DND-41 (cell line): ENCODE results near the gene SIL1.

Experiments
- ATAC-seq: fragments of 200-7000 bp; cut with Tn5 transposase; 3 replicates; pipeline ENCODE4 v1.9.1; 2021; ENCODE audit warnings: low read depth; ENCODE audit not compliant: insufficient read depth
- DNase-seq: peaks from one replicate; pipeline ENCODE4 v3.0.0-alpha.2; 2020
- H2AFZ ChIP-seq: 2 replicates; pipeline ENCODE4 v1.6.0; 2012; ENCODE audit warnings: low read depth, low read length
- H3K27ac ChIP-seq: 2 replicates; pipeline ENCODE4 v1.5.1; 2012; ENCODE audit warnings: low read length, inconsistent platforms
- H3K27me3 ChIP-seq: fragments of 200-600 bp; sonication (generic); 2 replicates; pipeline ENCODE4 v1.6.0; 2012; ENCODE audit warnings: low read length, mild to moderate bottlenecking, inconsistent platforms; ENCODE audit not compliant: insufficient read depth, poor library complexity
- H3K36me3 ChIP-seq: 2 replicates; pipeline ENCODE4 v1.5.1; 2012; ENCODE audit warnings: low read length, inconsistent platforms; ENCODE audit not compliant: insufficient read depth
- H3K4me1 ChIP-seq: 2 replicates; pipeline ENCODE4 v1.5.1; 2012; ENCODE audit warnings: mild to moderate bottlenecking, low read length; ENCODE audit not compliant: insufficient read depth
- H3K4me2 ChIP-seq: 2 replicates; pipeline ENCODE4 v1.6.0; 2012; ENCODE audit warnings: mild to moderate bottlenecking, moderate library complexity, low read length, inconsistent platforms; ENCODE audit not compliant: insufficient read depth
- H3K4me3 ChIP-seq, 2 experiments: fragments of 200-600 bp in 1 of 2; shearing (Covaris generic) in 1 of 2; 2 replicates each; pipeline ENCODE4 v1.5.1; 2012 to 2016; ENCODE audit warnings: inconsistent platforms in 2 of 2, low read length in 2 of 2, mild to moderate bottlenecking in 2 of 2, low read depth in 1 of 2, moderate library complexity in 1 of 2
- H3K79me2 ChIP-seq: 2 replicates; pipeline ENCODE4 v1.6.0; 2012; ENCODE audit warnings: low read length, inconsistent platforms; ENCODE audit not compliant: insufficient read depth
- H3K9ac ChIP-seq: 2 replicates; pipeline ENCODE4 v1.6.0; 2012; ENCODE audit warnings: low read depth, mild to moderate bottlenecking, inconsistent platforms, low read length, moderate library complexity
- H3K9me3 ChIP-seq: 2 replicates; pipeline ENCODE4 v1.5.1; 2012; ENCODE audit warnings: low read length, moderate library complexity, mild to moderate bottlenecking, inconsistent platforms; ENCODE audit not compliant: insufficient read depth, severe bottlenecking
- H4K20me1 ChIP-seq: 2 replicates; pipeline ENCODE4 v1.6.0; 2012; ENCODE audit warnings: low read length; ENCODE audit not compliant: insufficient read depth
- EZH2 ChIP-seq: IDR thresholded peaks from 3 replicates; pipeline ENCODE4 v1.6.1; 2012; ENCODE audit warnings: borderline replicate concordance, low read depth, mild to moderate bottlenecking, moderate library complexity, low read length, inconsistent platforms; ENCODE audit not compliant: severe bottlenecking
- TF ChIP-seq, protein P1 (sequence below): IDR thresholded peaks from 2 replicates; pipeline ENCODE4 v1.5.1; 2012; ENCODE audit warnings: borderline replicate concordance, low read length, moderate library complexity, mild to moderate bottlenecking; ENCODE audit not compliant: poor library complexity, severe bottlenecking; ENCODE audit errors: extremely low read depth

SIL1 gene

GRCh38 chr5:138986186-138986800 lies 211.9 kb downstream of the SIL1 start:
- ATAC-seq (no peak), DNase-seq (no peak)
- Histone ChIP-seq H3K36me3 (peaks cover 4% of the 10 kb centered on the region; the same call in 1 of the 2 replicates), H4K20me1 (no peaks in the 10 kb centered on the region), H3K4me1 (peaks cover 14% of the 10 kb centered on the region), H3K4me2 (no peak overlapping the region), H3K27me3 (no peaks in the 10 kb centered on the region), H3K9me3 (no peaks in the 10 kb centered on the region), H3K27ac (no peak overlapping the region), H3K4me3 (no peak overlapping the region), H3K79me2 (no peaks in the 10 kb centered on the region), H2AFZ (no peak overlapping the region), H3K9ac (no peak overlapping the region)
- TF ChIP-seq EZH2 = no peak
- TF ChIP-seq, protein P1, sequence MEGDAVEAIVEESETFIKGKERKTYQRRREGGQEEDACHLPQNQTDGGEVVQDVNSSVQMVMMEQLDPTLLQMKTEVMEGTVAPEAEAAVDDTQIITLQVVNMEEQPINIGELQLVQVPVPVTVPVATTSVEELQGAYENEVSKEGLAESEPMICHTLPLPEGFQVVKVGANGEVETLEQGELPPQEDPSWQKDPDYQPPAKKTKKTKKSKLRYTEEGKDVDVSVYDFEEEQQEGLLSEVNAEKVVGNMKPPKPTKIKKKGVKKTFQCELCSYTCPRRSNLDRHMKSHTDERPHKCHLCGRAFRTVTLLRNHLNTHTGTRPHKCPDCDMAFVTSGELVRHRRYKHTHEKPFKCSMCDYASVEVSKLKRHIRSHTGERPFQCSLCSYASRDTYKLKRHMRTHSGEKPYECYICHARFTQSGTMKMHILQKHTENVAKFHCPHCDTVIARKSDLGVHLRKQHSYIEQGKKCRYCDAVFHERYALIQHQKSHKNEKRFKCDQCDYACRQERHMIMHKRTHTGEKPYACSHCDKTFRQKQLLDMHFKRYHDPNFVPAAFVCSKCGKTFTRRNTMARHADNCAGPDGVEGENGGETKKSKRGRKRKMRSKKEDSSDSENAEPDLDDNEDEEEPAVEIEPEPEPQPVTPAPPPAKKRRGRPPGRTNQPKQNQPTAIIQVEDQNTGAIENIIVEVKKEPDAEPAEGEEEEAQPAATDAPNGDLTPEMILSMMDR = no peak

DNA sequence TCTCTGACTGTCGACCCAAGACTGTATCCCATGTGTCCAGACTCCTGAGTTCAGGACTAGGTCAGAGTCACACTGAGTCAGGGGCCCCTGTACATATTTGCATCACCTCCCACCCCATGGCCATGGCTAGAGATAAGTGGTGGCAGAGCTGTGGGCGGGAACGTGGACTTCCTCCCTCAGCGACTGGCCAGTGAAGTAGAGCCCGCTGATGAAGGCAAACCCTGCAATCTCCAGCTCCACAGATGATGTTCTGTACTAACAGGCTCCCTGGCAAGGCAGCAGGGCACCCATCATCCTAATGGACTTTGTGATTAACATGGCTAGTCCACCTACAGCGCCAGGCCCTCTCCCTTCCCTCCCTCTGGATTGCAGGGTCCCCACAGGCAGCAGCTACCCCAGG lies 212.5 kb downstream of the SIL1 start:
- H3K27ac ChIP-seq = no peak overlapping the region
- no peak for DNase-seq
- no peak overlapping the region for H3K4me2 ChIP-seq
- no peak overlapping the region for H2AFZ ChIP-seq
- H3K9ac ChIP-seq = no peak overlapping the region
- H3K79me2 ChIP-seq = no peaks in the 10 kb centered on the region
- TF ChIP-seq, protein P1 = no peak
- no peak for TF ChIP-seq EZH2
- no peaks in the 10 kb centered on the region for H3K9me3 ChIP-seq
- H3K4me3 ChIP-seq = no peak overlapping the region
- peaks cover 20% of the 10 kb centered on the region for H3K4me1 ChIP-seq
- H3K36me3 ChIP-seq = 0 out of 2 replicates have a peak, but pooled peaks cover 4% of the 10 kb centered on the region
- ATAC-seq = no peak
- H4K20me1 ChIP-seq = no peaks in the 10 kb centered on the region
- H3K27me3 ChIP-seq = no peaks in the 10 kb centered on the region

DNA sequence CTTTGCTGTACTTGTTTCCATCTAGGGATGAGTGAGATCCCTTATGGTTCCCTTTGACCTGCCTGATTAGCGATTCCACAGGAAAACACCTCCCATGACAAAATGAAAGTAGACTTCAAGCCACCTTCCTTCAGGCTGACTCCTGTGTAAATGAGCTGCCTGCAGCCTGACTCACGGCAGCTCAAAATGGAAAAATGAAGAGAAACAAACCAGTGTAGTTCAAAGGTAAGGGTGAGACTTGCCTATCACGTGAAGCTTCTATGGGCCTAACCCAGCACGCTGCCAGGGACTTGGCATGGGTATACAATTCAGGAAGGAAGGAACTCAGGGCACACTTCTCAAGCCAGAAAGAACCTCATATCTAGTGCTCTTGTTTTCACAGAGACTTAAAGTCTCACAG lies 212.9 kb downstream of the SIL1 start:
- DNase-seq = no peak
- Histone ChIP-seq H3K27ac (no peak overlapping the region), H3K4me1 (peaks cover 25% of the 10 kb centered on the region), H3K27me3 (no peaks in the 10 kb centered on the region), H3K4me2 (no peak overlapping the region), H3K4me3 (no peak overlapping the region), H3K9ac (no peak overlapping the region), H2AFZ (no peak overlapping the region), H3K9me3 (no peaks in the 10 kb centered on the region), H3K79me2 (no peaks in the 10 kb centered on the region), H4K20me1 (no peaks in the 10 kb centered on the region), H3K36me3 (0 out of 2 replicates have a peak, but pooled peaks cover 4% of the 10 kb centered on the region)
- no peak for TF ChIP-seq EZH2
- TF ChIP-seq, protein P1 = no peak
- no peak for ATAC-seq

DNA sequence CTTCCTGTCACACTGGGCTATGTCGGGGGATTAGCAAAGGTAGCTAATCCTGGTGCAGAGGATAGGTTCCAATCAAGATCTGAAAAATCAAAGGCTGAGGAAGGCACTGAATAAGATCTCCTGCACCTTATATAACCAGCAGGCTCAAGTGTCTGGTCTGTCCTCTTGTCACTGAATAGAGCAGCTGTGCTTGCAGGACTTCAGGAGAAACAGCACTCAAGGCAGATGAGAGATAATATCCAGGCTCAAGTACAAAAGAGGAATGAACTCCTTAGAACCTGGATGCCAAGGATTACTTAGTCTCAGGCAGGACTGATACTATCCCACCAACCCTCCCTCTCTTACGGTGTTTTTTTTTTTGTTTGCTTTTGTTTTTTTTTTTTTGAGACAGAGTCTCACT lies 214.2 kb downstream of the SIL1 start:
- Histone ChIP-seq H3K27ac (no peak overlapping the region), H3K36me3 (0 out of 2 replicates have a peak, but pooled peaks cover 4% of the 10 kb centered on the region), H4K20me1 (no peaks in the 10 kb centered on the region), H3K4me1 (peaks cover 37% of the 10 kb centered on the region), H3K4me2 (no peak overlapping the region), H2AFZ (no peak overlapping the region), H3K4me3 (no peak overlapping the region), H3K79me2 (no peaks in the 10 kb centered on the region), H3K9me3 (no peaks in the 10 kb centered on the region), H3K9ac (no peak overlapping the region), H3K27me3 (no peaks in the 10 kb centered on the region)
- DNase-seq (no peak), ATAC-seq (no peak)
- TF ChIP-seq, protein P1 = no peak
- no peak for TF ChIP-seq EZH2
